GM18867 (cell line): ENCODE results near the gene ITK.
"Not testable (repeated sequence)": the region's sequence is repeated elsewhere in the genome, so short reads cannot be mapped to it uniquely, and the experiment has no call there.

Experiments used
- ATAC-seq: cut with Tn5 transposase; IDR thresholded peaks from one replicate; pipeline ENCODE4 v1.9.1; 2021; ENCODE audit warnings: mild to moderate bottlenecking, moderate library complexity; ENCODE audit not compliant: unreplicated experiment

ITK gene

DNA sequence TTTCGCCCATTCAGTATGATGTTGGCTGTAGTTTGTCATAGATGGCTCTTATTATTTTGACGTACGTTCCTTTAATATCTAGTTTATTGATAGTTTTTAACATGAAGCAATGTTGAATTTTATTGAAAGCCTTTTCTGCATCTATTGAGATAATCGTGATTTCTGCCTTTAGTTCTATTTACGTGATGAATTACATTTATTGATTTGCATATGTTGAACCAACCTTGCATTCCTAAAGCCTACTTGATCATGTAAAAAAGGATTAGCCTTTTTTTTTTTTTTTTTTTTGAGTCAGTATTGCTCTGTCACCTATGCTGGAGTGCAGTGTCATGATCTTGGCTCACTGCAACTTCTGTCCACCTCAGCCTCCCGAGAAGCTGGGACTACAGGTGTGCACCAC is 25.1 kb downstream of the ITK start:
- ATAC-seq, result no peak

DNA sequence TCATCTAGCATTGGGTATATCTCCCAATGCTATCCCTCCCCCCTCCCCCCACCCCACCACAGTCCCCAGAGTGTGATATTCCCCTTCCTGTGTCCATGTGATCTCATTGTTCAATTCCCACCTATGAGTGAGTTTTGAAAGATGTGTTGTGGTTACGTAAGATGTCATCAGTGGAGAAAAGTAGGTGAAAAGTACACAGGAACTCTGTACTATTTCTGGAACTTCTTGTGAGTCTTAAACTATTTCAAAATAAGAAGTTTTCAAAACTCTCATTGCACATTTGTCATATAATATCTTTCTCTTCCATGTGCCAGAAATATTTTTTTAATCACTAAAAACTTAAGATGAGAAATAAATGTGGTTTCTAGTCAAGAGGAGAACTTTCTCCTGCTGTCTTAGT is 30.0 kb downstream of the ITK start:
- not testable (repeated sequence) for ATAC-seq

DNA sequence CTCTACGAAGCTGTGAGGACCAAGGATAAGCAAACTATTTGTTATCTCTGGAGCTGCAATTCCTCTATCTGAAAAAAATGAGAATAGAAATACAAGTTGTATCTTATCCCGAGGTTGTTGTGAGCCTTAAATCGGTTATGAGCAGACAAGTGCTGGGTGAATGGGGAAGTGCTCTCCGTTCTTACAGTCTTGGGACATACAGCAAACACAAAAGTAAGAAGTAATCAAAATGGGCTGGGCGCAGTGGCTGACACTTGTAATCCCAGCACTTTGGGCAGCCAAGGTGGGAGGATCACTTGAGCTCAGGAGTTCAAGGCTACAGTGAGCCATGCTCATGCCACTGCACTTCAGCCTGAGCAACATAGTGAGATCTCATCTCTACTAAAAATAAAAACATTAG is 31.7 kb downstream of the ITK start:
- ATAC-seq, result no peak

DNA sequence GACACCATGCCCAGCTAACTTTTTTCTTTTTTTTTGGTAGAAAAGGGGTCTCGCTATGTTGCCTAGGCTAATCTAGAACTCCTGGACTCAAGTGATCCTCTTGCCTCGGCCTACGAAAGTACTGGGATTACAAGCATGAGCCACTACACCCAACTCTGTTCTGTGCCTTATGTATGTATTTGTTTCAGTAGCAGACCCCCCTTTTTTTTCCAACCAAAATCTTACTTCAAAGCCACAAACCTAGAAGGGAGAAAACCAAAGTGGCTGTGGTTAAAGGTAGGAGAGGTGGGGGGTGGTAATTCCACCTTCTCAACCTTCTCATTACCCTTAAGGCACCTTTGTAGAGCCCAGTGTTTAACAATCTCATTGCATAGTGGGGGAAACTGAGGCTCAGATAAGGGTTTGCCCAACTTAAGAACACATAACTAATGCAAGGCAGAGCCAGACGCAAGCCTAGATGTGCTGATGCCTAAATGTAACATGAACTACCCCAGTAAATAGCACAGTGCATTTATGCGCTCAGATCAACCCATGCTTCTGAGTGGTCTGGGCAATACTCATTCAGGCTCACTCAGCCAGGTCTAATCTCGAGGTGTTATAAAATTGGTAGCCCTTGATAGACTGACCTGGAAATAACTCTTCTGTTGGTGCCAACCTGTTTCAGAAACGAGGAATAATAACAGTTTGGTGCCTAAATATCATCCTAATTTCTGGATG is 33.0 kb downstream of the ITK start:
- no peak for ATAC-seq

DNA sequence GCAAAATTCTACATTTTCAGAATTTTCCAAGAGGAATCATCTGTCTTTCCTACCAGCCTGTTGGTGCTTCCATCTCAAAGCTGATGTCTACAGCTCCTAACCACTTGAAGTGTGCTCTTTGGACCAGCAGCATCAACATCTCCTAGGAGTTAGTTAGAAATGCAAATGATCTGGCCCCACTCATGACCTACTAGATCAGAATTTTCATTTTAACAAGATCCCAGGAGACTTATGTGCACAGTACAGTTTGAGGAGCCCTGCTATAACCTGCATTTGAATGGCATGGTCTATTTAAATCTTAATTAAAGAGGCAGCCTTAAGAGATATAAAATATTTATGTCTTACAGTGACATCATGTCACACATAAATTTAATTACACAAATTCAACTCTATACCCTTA is 33.8 kb downstream of the ITK start:
- no peak for ATAC-seq

DNA sequence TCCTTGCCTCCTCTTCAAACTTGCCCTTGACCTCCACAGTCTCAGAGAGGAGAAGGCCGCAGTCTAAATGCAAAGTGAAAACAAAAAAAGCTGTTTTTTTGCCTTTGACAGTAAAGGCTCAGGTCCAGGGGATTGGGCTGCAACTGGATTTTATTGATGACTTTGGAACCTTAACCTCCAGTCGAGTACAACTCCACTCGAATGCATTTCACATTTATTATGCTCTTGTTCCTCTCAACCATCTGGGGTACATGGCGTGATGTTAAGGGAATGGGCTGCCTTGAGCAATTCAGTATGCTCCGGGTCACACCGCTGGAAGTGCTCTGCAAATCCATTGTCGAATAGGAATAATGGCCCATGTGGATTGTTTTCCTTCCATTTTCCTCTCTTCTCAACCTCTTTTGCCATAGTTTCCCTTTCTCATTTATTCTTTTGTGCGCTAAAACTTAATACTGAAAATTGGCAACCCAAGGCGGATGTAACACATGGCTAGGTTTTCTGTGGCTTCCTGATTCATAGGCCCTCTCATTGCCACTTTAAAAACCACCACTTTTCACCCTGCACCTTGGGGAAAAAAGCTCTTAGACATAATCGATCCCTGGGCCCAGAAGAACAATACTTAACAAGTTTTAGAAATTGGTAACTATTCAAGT is 34.3 kb downstream of the ITK start:
- peak; percentile 59 for ATAC-seq

DNA sequence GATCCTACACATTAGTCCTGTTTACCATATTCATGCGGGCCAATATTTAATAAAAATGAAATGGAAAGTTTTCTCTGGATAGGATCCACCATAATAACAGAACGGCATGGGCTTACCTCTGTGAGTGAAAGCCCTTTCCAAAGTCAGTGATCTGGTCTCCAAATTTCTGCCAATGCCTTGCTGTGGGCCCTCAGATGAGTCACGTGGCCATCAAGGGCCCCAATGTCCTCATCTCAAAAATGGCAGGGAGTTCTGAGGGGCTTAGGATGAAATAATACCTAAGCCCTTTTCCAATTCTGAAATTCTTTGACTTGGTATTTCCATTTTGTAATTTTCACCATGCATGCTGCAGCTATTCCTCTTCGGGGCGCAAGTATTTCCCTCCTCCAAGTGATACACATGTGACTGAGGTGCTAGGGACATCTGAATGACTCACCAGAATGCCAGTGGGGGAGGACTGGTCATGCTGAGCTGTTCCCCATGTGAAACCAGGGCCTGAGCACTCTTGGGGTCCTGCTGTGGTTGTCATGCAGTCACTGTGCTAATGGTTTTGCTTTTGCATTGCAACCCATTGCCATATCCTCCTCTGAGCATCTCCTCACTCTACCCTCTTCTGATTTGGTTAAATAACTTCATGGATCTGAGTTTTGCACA is 35.0 kb downstream of the ITK start:
- ATAC-seq, result peak; percentile 42

DNA sequence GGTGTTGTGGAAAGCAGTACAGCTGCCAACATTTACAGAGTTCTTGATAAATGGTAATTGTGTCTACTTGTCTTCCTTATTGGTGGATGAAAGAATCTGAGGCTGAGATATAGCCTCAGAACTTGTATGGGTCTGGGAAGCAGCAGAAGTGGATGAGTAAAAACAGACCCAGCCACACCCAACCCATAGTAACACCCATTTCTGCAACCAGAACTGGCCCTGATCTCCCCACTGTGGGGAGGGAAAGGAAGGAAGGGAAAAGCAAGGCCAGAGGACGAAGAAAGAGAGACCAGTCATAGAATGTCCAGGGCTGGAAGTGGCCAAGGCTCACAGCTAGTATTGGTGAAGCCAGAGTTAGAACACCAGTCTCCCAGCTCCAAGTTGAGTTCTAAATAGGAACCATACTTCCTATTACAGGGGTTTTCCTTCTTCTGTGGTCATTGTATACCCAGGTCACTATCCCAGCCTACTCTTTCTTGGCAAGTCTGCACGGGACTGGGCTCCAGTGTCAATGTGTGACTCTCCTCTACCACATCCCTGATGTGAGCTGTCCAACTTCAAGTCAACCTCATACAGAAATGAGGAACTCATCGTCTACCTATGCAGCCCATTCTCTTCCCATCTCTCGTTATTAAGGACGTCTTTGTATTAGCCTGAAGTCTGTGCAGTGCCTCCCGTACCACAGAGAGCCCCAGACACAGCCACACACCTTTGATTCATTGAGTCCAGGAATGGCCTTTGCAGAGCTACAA is 35.9 kb downstream of the ITK start:
- ATAC-seq, result no peak

GRCh38 chr5:157217289-157218024 is 36.8 kb downstream of the ITK start:
- ATAC-seq, result no peak

GRCh38 chr5:157219491-157220271 is 39.0 kb downstream of the ITK start:
- ATAC-seq, result peak; percentile 51

DNA sequence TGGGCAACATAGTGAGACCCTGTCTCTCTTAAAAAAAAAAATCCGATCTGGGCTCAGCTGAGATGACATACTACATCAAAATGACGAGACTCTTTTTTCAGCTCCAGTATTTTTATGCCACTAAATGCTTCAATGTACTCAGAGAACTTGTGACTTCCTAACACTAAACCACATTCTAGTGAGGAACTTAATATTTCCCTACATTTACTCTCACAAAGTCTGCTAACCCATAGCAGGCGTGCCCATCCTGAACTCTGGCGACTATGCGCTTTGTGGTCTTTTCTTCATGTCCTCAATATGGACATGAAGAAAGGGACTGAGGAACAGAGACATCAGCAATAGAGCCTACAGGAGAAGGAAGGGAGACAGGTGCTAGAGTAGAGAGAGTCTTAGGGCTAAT is 41.3 kb downstream of the ITK start:
- no peak for ATAC-seq

GRCh38 chr5:157222506-157223230 is 42.0 kb downstream of the ITK start:
- ATAC-seq, result no peak

DNA sequence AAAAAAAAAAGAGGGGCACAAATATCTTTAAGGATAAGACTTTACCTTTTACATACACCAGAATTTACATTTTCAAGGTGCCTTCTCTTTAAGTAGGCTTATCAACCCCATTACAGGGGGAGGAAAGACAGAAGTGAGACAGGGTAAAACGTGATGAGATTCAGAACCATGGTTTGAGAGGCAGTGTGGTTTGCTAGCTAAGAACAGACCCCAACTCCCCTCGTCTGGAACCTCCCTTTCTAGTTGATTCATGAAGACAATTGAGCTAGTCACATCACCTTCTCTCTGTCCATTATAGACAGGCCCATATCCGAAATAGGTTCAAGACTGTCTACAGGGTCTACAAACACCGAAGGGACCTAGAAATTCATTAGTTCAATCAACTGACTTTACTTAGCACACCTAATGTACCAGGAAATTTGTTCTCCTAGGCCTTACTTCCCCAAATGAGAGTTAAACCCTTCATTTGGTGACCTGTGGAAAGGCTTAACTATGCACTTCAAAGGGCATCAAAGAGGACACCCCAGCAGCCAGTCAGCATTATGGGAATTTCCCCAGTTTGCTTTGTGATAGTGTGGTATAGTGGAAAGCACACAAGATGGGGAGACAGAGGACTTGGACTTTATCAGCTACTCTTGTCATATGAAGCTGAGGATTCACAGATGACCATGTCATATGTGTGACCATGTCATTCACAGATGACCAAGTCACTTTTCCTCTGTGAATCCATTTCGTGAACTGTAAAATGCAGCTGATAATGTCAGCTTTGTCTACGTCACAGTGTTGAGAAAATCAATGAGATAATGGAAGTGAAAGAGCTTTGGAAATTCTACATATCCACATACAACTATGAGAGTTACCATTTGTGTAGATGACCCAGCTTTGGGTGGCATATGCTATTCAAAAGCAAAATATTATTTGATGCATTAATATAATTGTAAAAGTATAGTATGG is 45.1 kb downstream of the ITK start:
- no peak for ATAC-seq

GRCh38 chr5:157230610-157231009 is 50.0 kb downstream of the ITK start:
- ATAC-seq, result no peak

GRCh38 chr5:157232706-157233105 is 52.1 kb downstream of the ITK start:
- ATAC-seq, result no peak

DNA sequence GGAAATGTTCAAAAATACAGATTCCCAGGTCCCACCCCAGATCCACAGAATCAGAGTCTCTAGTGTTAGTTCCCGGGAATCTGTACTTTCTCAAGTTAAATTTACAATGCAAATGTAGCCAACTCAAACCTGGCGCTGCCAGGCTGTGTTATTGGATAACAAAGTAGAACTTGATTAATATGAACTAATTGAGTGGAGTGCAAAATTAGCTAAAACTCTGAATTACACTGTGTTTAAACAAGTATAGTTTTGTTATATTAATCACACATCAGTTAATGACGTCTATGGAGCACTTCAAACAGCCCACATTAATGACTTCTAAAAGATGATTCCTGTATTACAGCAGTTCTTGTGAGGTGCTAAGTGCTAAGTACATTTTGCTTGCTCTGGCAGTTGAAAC is 52.9 kb downstream of the ITK start:
- ATAC-seq, result no peak

GRCh38 chr5:157236423-157236822 is 55.8 kb downstream of the ITK start:
- ATAC-seq, result no peak

DNA sequence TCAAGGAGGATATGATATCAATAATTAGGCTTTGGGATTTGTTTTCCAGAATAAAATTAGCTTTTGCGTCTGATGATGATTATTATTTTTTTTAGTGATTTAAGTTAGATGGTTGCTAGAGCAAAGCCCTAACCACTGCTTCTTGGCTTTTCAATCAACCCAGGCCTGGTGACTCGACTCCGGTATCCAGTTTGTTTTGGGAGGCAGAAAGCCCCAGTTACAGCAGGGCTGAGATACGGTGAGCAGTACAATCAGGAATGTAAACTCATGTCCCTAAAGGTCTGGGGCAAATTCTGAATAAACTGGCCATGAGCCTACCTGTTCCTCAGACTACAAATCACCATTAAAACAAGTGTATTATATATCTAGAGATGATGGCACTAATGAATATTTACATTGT is 60.8 kb downstream of the ITK start:
- ATAC-seq, result no peak
